ENCODE results near the gene RFK. TPM values are rescaled to one million over a fixed set of nuclear protein-coding genes. Genes with fewer than 3 reads are reported as not detected.

RFK gene
- total and polyA plus RNA-seq, 2 of the 13 experiments (the other 11 are each of a cell fraction or from before 2014, with no cell fraction given) = 18.2 to 37.2 TPM

DNA sequence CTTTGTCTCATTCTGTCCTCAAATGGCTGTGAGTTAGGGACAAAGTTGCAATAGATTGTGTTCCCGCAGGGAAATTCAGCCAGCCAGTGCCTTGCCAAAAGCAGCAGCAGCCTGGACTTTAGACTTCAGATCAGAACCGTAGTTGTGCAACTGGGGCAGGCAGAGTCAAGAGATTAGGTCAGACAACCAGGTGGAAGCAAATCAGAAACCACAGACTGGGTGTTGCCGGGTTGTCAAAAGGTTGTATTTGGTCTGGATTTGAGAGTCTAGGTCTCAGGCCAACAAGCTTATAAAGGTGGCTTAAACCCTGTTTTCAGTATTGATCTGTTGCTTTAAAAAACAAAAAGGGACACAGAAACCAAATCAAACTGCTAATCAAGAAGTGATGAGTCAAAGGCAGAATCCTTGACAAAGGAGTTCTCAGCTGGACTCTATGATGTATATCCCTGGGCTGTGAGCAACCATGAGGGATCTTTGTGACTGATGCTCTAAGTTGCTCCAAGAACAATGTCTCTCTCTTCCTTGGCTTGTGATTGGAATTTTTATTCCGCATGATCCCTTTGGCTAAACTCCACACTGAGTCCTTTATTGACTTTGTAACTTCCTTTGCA is 20.9 kb downstream of the RFK start (continued):
- TF ChIP-seq, protein P1, sequence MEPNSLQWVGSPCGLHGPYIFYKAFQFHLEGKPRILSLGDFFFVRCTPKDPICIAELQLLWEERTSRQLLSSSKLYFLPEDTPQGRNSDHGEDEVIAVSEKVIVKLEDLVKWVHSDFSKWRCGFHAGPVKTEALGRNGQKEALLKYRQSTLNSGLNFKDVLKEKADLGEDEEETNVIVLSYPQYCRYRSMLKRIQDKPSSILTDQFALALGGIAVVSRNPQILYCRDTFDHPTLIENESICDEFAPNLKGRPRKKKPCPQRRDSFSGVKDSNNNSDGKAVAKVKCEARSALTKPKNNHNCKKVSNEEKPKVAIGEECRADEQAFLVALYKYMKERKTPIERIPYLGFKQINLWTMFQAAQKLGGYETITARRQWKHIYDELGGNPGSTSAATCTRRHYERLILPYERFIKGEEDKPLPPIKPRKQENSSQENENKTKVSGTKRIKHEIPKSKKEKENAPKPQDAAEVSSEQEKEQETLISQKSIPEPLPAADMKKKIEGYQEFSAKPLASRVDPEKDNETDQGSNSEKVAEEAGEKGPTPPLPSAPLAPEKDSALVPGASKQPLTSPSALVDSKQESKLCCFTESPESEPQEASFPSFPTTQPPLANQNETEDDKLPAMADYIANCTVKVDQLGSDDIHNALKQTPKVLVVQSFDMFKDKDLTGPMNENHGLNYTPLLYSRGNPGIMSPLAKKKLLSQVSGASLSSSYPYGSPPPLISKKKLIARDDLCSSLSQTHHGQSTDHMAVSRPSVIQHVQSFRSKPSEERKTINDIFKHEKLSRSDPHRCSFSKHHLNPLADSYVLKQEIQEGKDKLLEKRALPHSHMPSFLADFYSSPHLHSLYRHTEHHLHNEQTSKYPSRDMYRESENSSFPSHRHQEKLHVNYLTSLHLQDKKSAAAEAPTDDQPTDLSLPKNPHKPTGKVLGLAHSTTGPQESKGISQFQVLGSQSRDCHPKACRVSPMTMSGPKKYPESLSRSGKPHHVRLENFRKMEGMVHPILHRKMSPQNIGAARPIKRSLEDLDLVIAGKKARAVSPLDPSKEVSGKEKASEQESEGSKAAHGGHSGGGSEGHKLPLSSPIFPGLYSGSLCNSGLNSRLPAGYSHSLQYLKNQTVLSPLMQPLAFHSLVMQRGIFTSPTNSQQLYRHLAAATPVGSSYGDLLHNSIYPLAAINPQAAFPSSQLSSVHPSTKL (CRISPR knock-in tag; IDR thresholded peaks at IDR 0.05) = peak; percentile 97
- TF ChIP-seq CEBPB (IDR thresholded peaks at IDR 0.05; ENCODE audit: borderline replicate concordance, low read depth, low read length) (peak; percentile 99), RXRA (CRISPR knock-in tag; IDR thresholded peaks at IDR 0.05) (peak; percentile 91), JUNB (CRISPR knock-in tag; IDR thresholded peaks at IDR 0.05; ENCODE audit: borderline replicate concordance) (no peak), ZNF501 (CRISPR knock-in tag; IDR thresholded peaks at IDR 0.05) (peak; percentile 72; the same call in 1 of the 2 replicates), SOX5 (CRISPR knock-in tag; IDR thresholded peaks at IDR 0.05; ENCODE audit: borderline replicate concordance) (peak; percentile 81), PITX1 (CRISPR knock-in tag; IDR thresholded peaks at IDR 0.05) (peak; percentile 88), HDAC1 (CRISPR knock-in tag; IDR thresholded peaks at IDR 0.05) (peak; percentile 79), AKNA (CRISPR knock-in tag; IDR thresholded peaks at IDR 0.05; ENCODE audit: borderline replicate concordance) (no peak), ZNF205 (CRISPR knock-in tag; IDR thresholded peaks at IDR 0.05) (peak; percentile 65; the same call in 1 of the 2 replicates), ZNF891 (CRISPR knock-in tag; IDR thresholded peaks at IDR 0.05) (no peak)
- TF ChIP-seq, protein P2, sequence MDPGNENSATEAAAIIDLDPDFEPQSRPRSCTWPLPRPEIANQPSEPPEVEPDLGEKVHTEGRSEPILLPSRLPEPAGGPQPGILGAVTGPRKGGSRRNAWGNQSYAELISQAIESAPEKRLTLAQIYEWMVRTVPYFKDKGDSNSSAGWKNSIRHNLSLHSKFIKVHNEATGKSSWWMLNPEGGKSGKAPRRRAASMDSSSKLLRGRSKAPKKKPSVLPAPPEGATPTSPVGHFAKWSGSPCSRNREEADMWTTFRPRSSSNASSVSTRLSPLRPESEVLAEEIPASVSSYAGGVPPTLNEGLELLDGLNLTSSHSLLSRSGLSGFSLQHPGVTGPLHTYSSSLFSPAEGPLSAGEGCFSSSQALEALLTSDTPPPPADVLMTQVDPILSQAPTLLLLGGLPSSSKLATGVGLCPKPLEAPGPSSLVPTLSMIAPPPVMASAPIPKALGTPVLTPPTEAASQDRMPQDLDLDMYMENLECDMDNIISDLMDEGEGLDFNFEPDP (CRISPR knock-in tag; conservative IDR thresholded peaks at IDR 0.05) = no peak
- TF ChIP-seq, protein P3, sequence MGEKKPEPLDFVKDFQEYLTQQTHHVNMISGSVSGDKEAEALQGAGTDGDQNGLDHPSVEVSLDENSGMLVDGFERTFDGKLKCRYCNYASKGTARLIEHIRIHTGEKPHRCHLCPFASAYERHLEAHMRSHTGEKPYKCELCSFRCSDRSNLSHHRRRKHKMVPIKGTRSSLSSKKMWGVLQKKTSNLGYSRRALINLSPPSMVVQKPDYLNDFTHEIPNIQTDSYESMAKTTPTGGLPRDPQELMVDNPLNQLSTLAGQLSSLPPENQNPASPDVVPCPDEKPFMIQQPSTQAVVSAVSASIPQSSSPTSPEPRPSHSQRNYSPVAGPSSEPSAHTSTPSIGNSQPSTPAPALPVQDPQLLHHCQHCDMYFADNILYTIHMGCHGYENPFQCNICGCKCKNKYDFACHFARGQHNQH (CRISPR knock-in tag; IDR thresholded peaks at IDR 0.05) = peak; percentile 75; the same call in 1 of the 2 replicates

Measured in HepG2 (cell line).